Memory B cell (primary cell): Measurements from ENCODE around the gene BICD1.
A peak's percentile ranks its signal among the peaks of the same experiment; 100 is the strongest.
"Not testable (repeated sequence)": the region's sequence is repeated elsewhere in the genome, so short reads cannot be mapped to it uniquely, and the experiment has no call there.

Experiments
- ATAC-seq: fragments of 150-1000 bp; cut with Tn5 transposase; 2 replicates; pipeline ENCODE4 v1.10.0; 2021; ENCODE audit warnings: low read depth, mild to moderate bottlenecking, moderate library complexity
- DNase-seq, 2 donors: peaks; one replicate each; pipeline ENCODE4 v3.0.0; 2022; ENCODE audit warnings: low spot score in 2 of 2
- H3K27ac Mint-ChIP-seq: one replicate; pipeline ENCODE4 v1.8.0; 2022; ENCODE audit warnings: mild to moderate bottlenecking, moderate library complexity, mixed read lengths
- H3K27me3 Mint-ChIP-seq: one replicate; pipeline ENCODE4 v1.8.0; 2022; ENCODE audit warnings: mixed read lengths
- H3K36me3 Mint-ChIP-seq: one replicate; pipeline ENCODE4 v1.8.0; 2022; ENCODE audit warnings: mild to moderate bottlenecking, mixed read lengths
- H3K4me1 Mint-ChIP-seq: one replicate; pipeline ENCODE4 v1.8.0; 2022; ENCODE audit warnings: mixed read lengths
- H3K4me3 Mint-ChIP-seq: one replicate; pipeline ENCODE4 v1.8.0; 2022; ENCODE audit warnings: mild to moderate bottlenecking, moderate library complexity, mixed read lengths
- H3K9me3 Mint-ChIP-seq: one replicate; pipeline ENCODE4 v1.8.0; 2022; ENCODE audit warnings: mixed read lengths

Gene BICD1

GRCh38 chr12:32265951-32266350 is 159.3 kb downstream of the BICD1 start:
- Mint-ChIP-seq H3K27ac (peak overlapping the region; percentile 96), H3K4me3 (peak overlapping the region; percentile 70), H3K27me3 (no peaks in the 10 kb centered on the region), H3K4me1 (peaks cover 25% of the 10 kb centered on the region), H3K36me3 (no peaks in the 10 kb centered on the region), H3K9me3 (peaks cover 1% of the 10 kb centered on the region)
- ATAC-seq (peak; percentile 81), DNase-seq (peak in 1 of 2 donors; percentile 28)

GRCh38 chr12:32266756-32267155 is 160.1 kb downstream of the BICD1 start:
- Mint-ChIP-seq H3K4me3 (no peak overlapping the region), H3K36me3 (no peaks in the 10 kb centered on the region), H3K27ac (no peak overlapping the region), H3K27me3 (no peaks in the 10 kb centered on the region), H3K4me1 (peaks cover 25% of the 10 kb centered on the region), H3K9me3 (peaks cover 1% of the 10 kb centered on the region)
- no peak for DNase-seq
- no peak for ATAC-seq

- Mint-ChIP-seq H3K4me1 (peaks cover 32% of the 10 kb centered on the region), H3K4me3 (peak overlapping the region; percentile 41), H3K36me3 (peaks cover 3% of the 10 kb centered on the region), H3K9me3 (no peaks in the 10 kb centered on the region), H3K27ac (peak overlapping the region; percentile 98), H3K27me3 (no peaks in the 10 kb centered on the region)
- ATAC-seq (no peak), DNase-seq (no peak)
These were observed 164.4 kb downstream of the BICD1 start for GRCh38 chr12:32270818-32271710.

DNA sequence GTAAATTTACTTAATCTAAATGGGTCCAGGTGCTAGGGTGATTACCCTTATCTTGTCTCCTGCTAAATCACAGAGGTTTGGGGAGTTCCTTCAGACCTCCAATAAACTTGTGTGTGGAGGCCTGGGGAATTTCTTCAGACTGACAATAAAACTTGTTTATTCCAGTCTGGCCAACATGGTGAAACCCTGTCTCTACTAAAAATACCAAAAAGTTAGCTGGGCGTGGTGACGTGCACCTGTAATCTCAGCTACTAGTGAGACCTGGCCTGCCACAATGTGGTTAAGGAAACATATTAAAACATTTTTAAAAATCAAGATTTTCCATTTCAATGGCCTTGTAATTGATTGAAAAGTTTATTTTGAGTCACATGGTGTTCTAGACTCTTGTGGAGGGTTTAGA is 165.8 kb downstream of the BICD1 start:
- DNase-seq (no peak), ATAC-seq (peak; percentile 53)
- no peaks in the 10 kb centered on the region for H3K27me3 Mint-ChIP-seq
- H3K4me1 Mint-ChIP-seq, result peaks cover 29% of the 10 kb centered on the region
- no peaks in the 10 kb centered on the region for H3K9me3 Mint-ChIP-seq
- peaks cover 3% of the 10 kb centered on the region for H3K36me3 Mint-ChIP-seq
- H3K4me3 Mint-ChIP-seq, result peak overlapping the region; percentile 71
- H3K27ac Mint-ChIP-seq, result peak overlapping the region; percentile 98

DNA sequence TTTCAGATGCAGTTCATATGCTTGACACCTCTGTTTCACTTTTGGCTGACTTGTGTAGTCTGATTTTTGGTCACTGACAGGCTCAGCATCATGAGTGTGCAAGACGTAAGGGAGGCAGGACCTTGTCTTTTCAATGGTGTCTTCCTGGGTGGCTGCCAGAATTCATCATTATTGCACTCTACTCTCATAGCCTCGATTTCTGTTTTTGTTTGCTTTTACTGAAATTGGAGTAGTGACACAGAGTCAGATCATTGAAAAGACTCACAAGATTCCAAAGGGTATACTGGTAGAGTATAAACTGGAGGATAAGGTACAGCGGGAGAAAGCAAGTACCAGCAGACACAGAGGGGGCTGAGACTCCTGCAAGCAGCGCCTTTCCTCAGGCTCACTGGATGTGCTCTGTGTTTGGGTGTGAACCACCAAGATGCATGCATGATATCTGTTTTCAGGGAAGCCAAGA is 166.4 kb downstream of the BICD1 start:
- peak; percentile 54 for ATAC-seq
- Mint-ChIP-seq H3K36me3 (peaks cover 3% of the 10 kb centered on the region), H3K4me3 (peak overlapping the region; percentile 71), H3K9me3 (no peaks in the 10 kb centered on the region), H3K4me1 (peaks cover 29% of the 10 kb centered on the region), H3K27me3 (no peaks in the 10 kb centered on the region), H3K27ac (peak overlapping the region; percentile 98)
- no peak for DNase-seq

- H3K9me3 Mint-ChIP-seq, result no peaks in the 10 kb centered on the region
- H3K4me3 Mint-ChIP-seq, result peak overlapping the region; percentile 71
- no peaks in the 10 kb centered on the region for H3K27me3 Mint-ChIP-seq
- H3K4me1 Mint-ChIP-seq, result peaks cover 29% of the 10 kb centered on the region
- ATAC-seq (peak; percentile 93), DNase-seq (peak; percentile 54 to 55)
- peaks cover 5% of the 10 kb centered on the region for H3K36me3 Mint-ChIP-seq
- peak overlapping the region; percentile 98 for H3K27ac Mint-ChIP-seq
These were observed 167.1 kb downstream of the BICD1 start for GRCh38 chr12:32273712-32274111.

- H3K27me3 Mint-ChIP-seq, result no peaks in the 10 kb centered on the region
- H3K9me3 Mint-ChIP-seq, result no peaks in the 10 kb centered on the region
- H3K36me3 Mint-ChIP-seq, result peaks cover 5% of the 10 kb centered on the region
- no peak for DNase-seq
- no peak for ATAC-seq
- H3K27ac Mint-ChIP-seq, result no peak overlapping the region
- no peak overlapping the region for H3K4me3 Mint-ChIP-seq
- H3K4me1 Mint-ChIP-seq, result peaks cover 29% of the 10 kb centered on the region
These were observed 168.0 kb downstream of the BICD1 start for GRCh38 chr12:32274665-32275064.

DNA sequence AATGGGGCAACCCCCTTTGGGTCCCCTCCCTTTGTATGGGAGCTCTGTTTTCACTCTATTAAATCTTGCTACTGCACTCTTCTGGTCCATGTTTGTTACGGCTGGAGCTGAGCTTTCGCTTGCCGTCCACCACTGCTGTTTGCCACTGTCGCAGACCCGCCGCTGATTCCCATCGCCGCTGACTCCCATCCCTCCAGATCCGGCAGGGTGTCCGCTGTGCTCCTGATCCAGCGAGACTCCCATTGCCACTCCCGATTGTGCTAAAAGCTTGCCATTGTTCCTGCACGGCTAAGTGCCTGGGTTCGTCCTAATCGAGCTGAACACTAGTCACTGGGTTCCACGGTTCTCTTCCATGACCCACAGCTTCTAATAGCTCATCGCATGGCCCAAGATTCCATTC is 168.9 kb downstream of the BICD1 start:
- peaks cover 29% of the 10 kb centered on the region for H3K4me1 Mint-ChIP-seq
- H3K9me3 Mint-ChIP-seq, DNase-seq, H3K27ac Mint-ChIP-seq, H3K36me3 Mint-ChIP-seq, ATAC-seq, H3K4me3 Mint-ChIP-seq, H3K27me3 Mint-ChIP-seq: not testable (repeated sequence)

DNA sequence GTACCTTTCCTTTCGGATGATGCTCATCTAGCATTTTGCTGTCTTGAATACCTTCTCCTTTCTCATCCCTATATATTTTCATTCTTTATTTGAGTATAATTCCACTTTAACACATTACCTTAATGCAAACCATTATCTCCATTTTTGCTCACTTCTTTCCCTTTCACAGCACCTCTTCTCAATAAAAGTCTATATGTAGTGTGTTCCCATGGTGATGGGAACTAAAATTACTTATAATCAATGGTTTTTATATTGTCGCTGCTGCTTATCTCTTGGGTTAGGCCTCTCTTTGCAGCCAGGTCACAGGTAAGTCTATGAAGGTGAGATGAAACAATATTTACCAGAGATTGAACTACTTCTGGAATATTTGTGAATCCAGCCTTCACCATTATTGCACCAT is 171.1 kb downstream of the BICD1 start:
- no peaks in the 10 kb centered on the region for H3K9me3 Mint-ChIP-seq
- DNase-seq, result no peak
- no peak overlapping the region for H3K4me3 Mint-ChIP-seq
- H3K27ac Mint-ChIP-seq, result no peak overlapping the region
- peaks cover 15% of the 10 kb centered on the region for H3K4me1 Mint-ChIP-seq
- ATAC-seq, result no peak
- no peaks in the 10 kb centered on the region for H3K27me3 Mint-ChIP-seq
- peaks cover 9% of the 10 kb centered on the region for H3K36me3 Mint-ChIP-seq

DNA sequence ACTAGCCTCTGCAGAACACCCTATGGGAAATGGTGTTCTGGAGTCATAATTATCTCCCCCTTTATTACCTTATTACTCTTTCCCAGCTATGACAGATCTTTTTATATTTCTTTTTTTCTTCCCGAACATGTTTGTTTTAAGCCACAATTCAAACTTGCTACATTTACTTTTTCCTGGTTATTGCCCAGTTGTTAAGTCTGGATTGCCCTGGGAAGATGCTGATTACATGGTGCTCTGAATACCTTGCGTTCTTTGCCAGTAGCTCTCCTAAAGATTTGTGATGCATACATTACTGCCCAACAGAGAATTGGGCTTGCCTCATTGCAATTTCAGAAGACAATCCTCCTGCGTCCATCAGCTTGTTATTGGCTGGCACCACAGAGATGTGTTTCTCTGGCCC is 174.5 kb downstream of the BICD1 start:
- ATAC-seq (no peak), DNase-seq (no peak)
- Mint-ChIP-seq H3K27me3 (no peaks in the 10 kb centered on the region), H3K4me1 (peaks cover 3% of the 10 kb centered on the region), H3K27ac (no peak overlapping the region), H3K36me3 (peaks cover 6% of the 10 kb centered on the region), H3K9me3 (no peaks in the 10 kb centered on the region), H3K4me3 (no peak overlapping the region)

DNA sequence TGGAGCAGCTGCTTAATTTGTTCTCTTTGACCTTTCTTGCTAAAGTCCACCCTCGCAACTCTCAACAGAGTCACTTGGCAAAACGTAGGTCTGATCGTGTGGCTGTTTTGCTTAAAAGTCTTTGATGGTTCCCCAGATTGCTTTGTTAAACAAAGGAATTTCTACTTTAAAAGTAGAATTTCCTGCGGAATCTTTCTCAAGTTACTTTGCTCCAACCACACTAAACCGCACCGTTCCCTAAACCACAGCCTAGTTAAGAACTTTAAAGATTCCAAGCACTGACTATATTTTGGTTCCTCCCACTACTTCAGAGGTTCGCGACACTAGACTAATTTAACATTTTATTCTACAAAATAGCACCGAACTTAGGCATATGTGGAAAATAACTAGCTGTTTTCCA is 177.9 kb downstream of the BICD1 start:
- DNase-seq (no peak), ATAC-seq (no peak)
- peaks cover 4% of the 10 kb centered on the region for H3K36me3 Mint-ChIP-seq
- H3K27me3 Mint-ChIP-seq, result no peaks in the 10 kb centered on the region
- no peak overlapping the region for H3K27ac Mint-ChIP-seq
- H3K4me3 Mint-ChIP-seq, result no peak overlapping the region
- peaks cover 3% of the 10 kb centered on the region for H3K4me1 Mint-ChIP-seq
- no peaks in the 10 kb centered on the region for H3K9me3 Mint-ChIP-seq

DNA sequence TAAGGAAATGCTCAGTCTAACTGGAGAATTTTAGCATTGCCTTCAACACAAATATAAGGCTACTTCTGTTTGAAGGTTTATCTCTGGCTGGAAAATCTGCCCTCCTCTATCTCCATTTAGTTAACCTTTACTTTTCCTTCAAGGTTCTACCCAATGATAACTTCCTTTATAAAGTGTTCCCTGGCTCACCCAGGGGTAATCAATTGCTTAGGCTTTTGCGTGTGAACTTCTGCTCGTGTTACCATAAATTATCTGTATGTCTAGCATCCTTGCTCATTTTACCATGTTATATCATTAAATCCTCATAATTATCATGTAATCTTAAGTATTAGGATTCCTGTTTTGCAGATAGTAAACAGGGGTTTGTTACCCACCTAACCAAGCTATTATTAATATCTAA is 178.4 kb downstream of the BICD1 start:
- no peaks in the 10 kb centered on the region for H3K27me3 Mint-ChIP-seq
- DNase-seq, result no peak
- peaks cover 4% of the 10 kb centered on the region for H3K36me3 Mint-ChIP-seq
- no peak overlapping the region for H3K27ac Mint-ChIP-seq
- no peaks in the 10 kb centered on the region for H3K9me3 Mint-ChIP-seq
- H3K4me3 Mint-ChIP-seq, result no peak overlapping the region
- ATAC-seq, result no peak
- peaks cover 3% of the 10 kb centered on the region for H3K4me1 Mint-ChIP-seq

- Mint-ChIP-seq H3K4me1 (peaks cover 5% of the 10 kb centered on the region), H3K27ac (no peak overlapping the region), H3K27me3 (no peaks in the 10 kb centered on the region), H3K4me3 (no peak overlapping the region), H3K36me3 (peaks cover 4% of the 10 kb centered on the region), H3K9me3 (no peaks in the 10 kb centered on the region)
- no peak for DNase-seq
- ATAC-seq, result no peak
These were observed 178.8 kb downstream of the BICD1 start for GRCh38 chr12:32285489-32285888.

- Mint-ChIP-seq H3K36me3 (peaks cover 4% of the 10 kb centered on the region), H3K4me3 (no peak overlapping the region), H3K27me3 (no peaks in the 10 kb centered on the region), H3K9me3 (no peaks in the 10 kb centered on the region), H3K4me1 (peaks cover 14% of the 10 kb centered on the region), H3K27ac (peak overlapping the region; percentile 29)
- no peak for DNase-seq
- no peak for ATAC-seq
These were observed 183.8 kb downstream of the BICD1 start for GRCh38 chr12:32290411-32290810.

DNA sequence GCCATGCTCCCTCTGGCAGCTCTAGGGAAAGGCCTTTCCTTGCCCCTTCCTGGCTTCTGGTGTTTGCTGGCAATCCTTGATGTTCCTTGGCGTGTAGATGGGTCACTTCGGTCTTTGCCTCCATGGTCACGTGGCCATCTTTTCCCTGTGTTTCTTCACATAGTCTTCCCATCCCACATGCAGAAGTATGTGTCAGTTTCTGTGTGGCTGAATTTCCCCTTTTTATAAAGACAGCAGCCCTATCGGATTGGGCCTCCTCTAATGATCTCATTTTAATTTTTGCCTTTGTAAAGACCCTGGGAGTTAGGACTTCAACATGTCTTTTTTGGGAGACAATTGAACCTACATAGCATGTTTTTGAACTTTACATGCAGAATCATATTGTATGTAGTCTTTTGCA is 185.5 kb downstream of the BICD1 start:
- Mint-ChIP-seq H3K27me3 (no peaks in the 10 kb centered on the region), H3K4me1 (peaks cover 14% of the 10 kb centered on the region), H3K36me3 (peaks cover 4% of the 10 kb centered on the region)

More for the DNA sequence above, 185.5 kb downstream of the BICD1 start:
- Mint-ChIP-seq H3K9me3 (no peaks in the 10 kb centered on the region), H3K27ac (no peak overlapping the region), H3K4me3 (no peak overlapping the region)
- DNase-seq (no peak), ATAC-seq (no peak)
